Neural crest cell (in vitro differentiated cells): Measurements from ENCODE around the gene SLC51A. TPM values are rescaled to one million over a fixed set of nuclear protein-coding genes. Genes with fewer than 3 reads are reported as not detected.
"Not testable (repeated sequence)": the region's sequence is repeated elsewhere in the genome, so short reads cannot be mapped to it uniquely, and the experiment has no call there.

Experiments
- DNase-seq: peaks from one replicate; pipeline ENCODE4 v3.0.0; 2021; ENCODE audit warnings: low read depth, mixed read lengths, low spot score
- H3K27ac Mint-ChIP-seq: one replicate; pipeline ENCODE4 v1.8.0; 2021; ENCODE audit warnings: mild to moderate bottlenecking, mixed read lengths; ENCODE audit not compliant: unreplicated experiment
- H3K27me3 Mint-ChIP-seq: 2 replicates; pipeline ENCODE4 v1.8.0; 2021; ENCODE audit warnings: low read depth, mild to moderate bottlenecking, mixed read lengths
- H3K36me3 Mint-ChIP-seq: 2 replicates; pipeline ENCODE4 v1.8.0; 2021; ENCODE audit warnings: low read depth, mild to moderate bottlenecking, mixed read lengths
- H3K4me1 Mint-ChIP-seq: 2 replicates; pipeline ENCODE4 v1.8.0; 2021; ENCODE audit warnings: mixed read lengths
- H3K4me3 Mint-ChIP-seq: one replicate; pipeline ENCODE4 v1.8.0; 2021; ENCODE audit warnings: mild to moderate bottlenecking, mixed read lengths
- H3K9me3 Mint-ChIP-seq: 2 replicates; pipeline ENCODE4 v1.8.0; 2021; ENCODE audit warnings: mixed read lengths
- total RNA-seq: library from RNA; stranded (reverse); gene quantifications from 2 replicates; pipeline ENCODE4 v1.2.1, GENCODE V29; 2021
- TF ChIP-seq, protein P1 (sequence below): fragments of 200-600 bp; sonication (generic); conservative IDR thresholded peaks from 2 replicates; pipeline ENCODE4 v1.5.0; 2021; ENCODE audit warnings: antibody characterized with exemption, mild to moderate bottlenecking

The SLC51A gene
- total RNA-seq, 1 donor from 2014 or later, result not detected

DNA sequence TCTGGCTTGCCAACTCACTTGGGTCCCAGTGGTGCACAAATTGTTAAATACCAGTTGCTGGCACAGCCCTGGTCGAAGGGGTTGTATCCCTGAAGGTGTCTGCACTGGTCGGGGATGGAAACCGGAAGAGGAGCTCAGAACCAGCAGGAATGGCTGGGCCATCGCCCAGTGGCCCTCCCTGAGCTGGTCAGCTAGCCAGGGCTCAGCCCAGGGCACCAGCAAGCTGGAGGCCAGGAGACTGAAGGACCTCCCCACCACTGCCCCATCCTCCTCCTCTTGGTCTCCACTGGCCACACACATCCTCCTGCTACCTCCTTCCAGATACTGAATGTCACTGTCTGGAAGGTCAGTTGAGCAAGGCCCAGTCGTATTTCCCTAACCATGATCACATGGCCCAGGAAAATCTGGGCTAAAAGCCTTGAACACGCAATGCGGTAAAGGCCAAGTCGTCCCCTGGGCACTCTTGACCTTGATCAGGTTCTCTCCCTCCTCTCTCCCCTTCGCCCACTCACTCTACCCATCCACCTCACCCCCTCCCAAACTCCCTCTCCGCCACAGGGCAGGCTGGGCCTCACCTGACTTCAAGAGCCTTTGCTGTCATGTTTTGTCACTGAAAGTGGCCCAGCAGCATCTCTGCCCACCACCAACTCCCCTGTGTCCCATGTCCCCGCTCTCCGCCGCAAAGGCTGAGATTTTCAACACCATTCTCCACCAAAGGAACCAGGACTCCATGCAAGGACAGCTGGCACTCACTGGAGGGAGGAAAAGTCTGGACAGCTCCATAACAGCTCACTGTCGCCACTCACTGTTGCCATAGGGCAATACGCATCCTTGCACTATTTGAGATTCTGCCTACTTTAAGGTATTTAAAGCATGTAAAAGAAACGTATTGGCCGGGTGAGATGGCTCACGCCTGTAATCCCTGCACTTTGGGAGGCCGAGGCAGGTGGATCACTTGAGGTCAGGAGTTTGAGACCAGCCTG lies 17.3 kb upstream of the SLC51A start:
- peaks cover 3% of the 10 kb centered on the region for H3K4me1 Mint-ChIP-seq
- TF ChIP-seq, protein P1, sequence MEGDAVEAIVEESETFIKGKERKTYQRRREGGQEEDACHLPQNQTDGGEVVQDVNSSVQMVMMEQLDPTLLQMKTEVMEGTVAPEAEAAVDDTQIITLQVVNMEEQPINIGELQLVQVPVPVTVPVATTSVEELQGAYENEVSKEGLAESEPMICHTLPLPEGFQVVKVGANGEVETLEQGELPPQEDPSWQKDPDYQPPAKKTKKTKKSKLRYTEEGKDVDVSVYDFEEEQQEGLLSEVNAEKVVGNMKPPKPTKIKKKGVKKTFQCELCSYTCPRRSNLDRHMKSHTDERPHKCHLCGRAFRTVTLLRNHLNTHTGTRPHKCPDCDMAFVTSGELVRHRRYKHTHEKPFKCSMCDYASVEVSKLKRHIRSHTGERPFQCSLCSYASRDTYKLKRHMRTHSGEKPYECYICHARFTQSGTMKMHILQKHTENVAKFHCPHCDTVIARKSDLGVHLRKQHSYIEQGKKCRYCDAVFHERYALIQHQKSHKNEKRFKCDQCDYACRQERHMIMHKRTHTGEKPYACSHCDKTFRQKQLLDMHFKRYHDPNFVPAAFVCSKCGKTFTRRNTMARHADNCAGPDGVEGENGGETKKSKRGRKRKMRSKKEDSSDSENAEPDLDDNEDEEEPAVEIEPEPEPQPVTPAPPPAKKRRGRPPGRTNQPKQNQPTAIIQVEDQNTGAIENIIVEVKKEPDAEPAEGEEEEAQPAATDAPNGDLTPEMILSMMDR, result peak; percentile 29
- H3K9me3 Mint-ChIP-seq, result no peaks in the 10 kb centered on the region
- H3K4me3 Mint-ChIP-seq, result no peak overlapping the region
- no peaks in the 10 kb centered on the region for H3K36me3 Mint-ChIP-seq
- DNase-seq, result no peak
- H3K27ac Mint-ChIP-seq, result no peak overlapping the region
- peaks cover 5% of the 10 kb centered on the region for H3K27me3 Mint-ChIP-seq

DNA sequence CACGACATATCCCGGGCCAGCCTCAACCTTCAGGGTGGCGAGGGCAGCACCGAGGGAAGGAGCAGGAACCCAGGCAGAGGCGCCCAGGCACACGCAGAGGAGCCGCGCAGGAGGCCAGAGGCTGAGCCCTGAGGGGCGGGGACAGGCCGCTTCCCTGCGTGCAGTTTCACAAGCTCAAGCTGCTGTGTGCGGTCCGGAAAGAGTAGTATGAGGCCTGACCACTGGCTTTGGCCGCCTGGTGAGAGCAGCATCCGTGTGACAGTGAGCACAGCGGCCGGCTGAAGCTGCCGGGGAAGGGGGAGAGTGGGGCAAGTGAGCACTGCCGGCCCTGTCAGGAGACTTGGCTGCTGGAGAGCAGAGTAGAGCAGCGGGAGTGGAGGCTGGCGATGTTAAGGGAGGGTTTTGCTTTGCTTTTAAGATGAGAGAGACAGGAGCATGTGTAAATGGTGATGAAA lies 13.8 kb upstream of the SLC51A start:
- no peaks in the 10 kb centered on the region for H3K9me3 Mint-ChIP-seq
- no peaks in the 10 kb centered on the region for H3K36me3 Mint-ChIP-seq
- no peak overlapping the region for H3K4me3 Mint-ChIP-seq
- TF ChIP-seq, protein P1, result no peak
- peaks cover 3% of the 10 kb centered on the region for H3K4me1 Mint-ChIP-seq
- no peak for DNase-seq
- peaks cover 16% of the 10 kb centered on the region for H3K27me3 Mint-ChIP-seq
- no peak overlapping the region for H3K27ac Mint-ChIP-seq

DNA sequence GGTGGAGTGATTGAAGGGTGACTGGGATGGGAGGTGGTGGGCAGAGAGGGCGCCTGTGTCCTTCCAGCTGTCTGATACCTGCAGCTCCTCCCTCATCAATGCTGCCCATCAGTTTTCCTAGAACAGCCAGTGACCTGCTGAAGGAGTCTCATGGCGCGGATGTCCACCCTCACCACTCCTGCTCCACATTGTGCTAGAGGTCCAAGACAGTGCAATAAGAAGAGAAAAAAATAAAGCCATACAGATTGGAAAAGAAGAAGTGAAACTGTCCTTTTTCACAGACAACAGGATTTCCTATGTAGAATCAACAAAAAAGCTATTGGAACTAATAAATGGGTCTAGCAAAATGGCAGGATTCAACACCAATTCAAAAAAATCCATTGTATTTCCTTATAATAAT lies 12.5 kb upstream of the SLC51A start:
- DNase-seq, result no peak
- H3K27me3 Mint-ChIP-seq, result peaks cover 16% of the 10 kb centered on the region

DNA sequence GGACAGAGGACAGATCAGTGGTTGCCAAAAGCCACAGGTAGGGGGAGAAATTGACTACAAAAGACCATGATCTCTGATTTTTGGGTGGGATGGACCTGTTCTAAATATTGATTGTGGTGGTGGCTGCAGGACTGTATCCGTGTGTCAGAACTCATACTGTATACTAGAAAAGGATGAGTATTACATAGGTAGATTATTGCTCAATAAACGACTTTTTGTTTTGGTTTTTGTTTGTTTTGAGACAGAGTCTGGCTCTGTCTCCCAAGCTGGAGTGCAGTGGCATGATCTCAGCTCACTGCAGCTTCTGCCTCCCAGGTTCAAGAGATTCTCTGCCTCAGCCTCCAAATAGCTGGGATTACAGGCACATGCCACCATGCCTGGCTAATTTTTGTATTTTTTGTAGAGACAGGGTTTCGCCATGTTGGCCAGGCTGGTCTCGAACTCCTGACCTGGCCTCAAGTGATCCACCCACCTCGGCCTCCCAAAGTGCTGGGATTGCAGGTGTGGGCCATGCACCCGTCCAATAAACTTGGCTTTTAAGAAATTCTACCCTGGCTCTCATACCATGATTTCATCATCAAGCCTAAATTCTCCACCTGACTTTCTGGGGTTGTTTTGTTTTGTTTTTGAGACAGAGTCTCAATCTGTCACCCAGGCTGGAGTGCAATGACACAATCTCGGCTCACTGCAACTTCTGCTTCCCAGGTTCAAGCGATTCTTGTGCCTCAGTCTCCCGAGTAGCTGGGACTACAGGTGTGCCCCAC lies 10.7 kb upstream of the SLC51A start:
- DNase-seq, H3K27ac Mint-ChIP-seq, H3K4me3 Mint-ChIP-seq, H3K4me1 Mint-ChIP-seq, H3K36me3 Mint-ChIP-seq, H3K9me3 Mint-ChIP-seq: not testable (repeated sequence)
- peaks cover 16% of the 10 kb centered on the region for H3K27me3 Mint-ChIP-seq

More for the DNA sequence above, 12.5 kb upstream of the SLC51A start:
- H3K4me1 Mint-ChIP-seq, result peaks cover 3% of the 10 kb centered on the region
- TF ChIP-seq, protein P1, result no peak
- H3K9me3 Mint-ChIP-seq, result no peaks in the 10 kb centered on the region
- H3K4me3 Mint-ChIP-seq, result no peak overlapping the region
- no peak overlapping the region for H3K27ac Mint-ChIP-seq
- H3K36me3 Mint-ChIP-seq, result no peaks in the 10 kb centered on the region

DNA sequence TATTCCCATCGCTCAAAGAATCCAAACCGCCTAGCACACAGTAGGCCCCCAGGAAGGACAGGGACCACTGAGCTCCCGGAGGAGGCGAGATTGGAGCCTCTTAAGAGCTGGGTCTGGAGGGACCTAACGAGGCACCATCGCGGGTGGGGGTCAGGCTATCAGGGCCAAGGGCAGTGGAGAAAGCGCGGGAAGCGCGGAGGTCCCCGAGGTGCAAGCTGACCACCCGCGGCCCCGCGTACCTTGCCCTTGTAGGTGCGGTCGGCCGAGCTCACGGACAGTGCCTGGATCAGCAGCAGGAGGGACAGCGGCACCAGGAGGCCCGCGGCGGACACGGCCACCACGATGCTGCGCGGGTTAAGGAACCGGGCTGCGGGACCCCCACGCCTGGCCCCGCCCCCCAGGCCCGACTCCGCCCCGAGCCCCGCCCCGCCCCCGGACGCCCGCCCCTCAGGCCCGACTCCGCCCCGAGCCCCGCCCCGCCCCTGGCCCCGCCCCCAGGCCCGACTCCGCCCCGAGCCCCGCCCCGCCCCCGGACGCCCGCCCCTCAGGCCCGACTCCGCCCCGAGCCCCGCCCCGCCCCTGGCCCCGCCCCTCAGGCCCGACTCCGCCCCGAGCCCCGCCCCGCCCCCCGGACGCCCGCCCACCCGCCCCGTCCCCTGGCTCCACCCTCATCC lies 9.0 kb upstream of the SLC51A start:
- no peak for DNase-seq
- Mint-ChIP-seq H3K9me3 (no peaks in the 10 kb centered on the region), H3K27ac (no peak overlapping the region), H3K4me3 (no peak overlapping the region), H3K36me3 (no peaks in the 10 kb centered on the region), H3K27me3 (peaks cover 16% of the 10 kb centered on the region), H3K4me1 (peaks cover 12% of the 10 kb centered on the region)
- TF ChIP-seq, protein P1, result no peak
